ENCODE data around the gene BBS12.

BBS12 gene

DNA sequence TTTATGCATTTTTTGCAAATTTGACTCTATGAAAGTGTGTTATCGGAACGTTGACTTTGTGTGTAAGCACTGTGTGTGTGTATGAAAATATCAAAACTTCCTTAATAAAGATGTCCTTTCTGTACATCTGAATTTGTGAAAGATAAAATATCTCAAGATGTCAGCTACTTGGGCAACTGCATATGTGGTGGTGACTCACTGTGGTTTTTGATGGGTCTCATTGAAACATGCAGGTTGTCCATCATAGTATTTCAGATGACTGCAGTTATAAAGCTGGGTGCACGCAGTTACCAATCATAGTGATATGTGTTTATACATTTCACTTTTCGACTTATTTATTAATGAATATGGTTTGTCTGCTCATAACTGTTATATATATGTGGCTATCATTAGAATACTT lies 19.7 kb upstream of the BBS12 start:
- WGBS (ENCODE audit: extremely low coverage, insufficient coverage, insufficient read length): no CpG with 5 or more reads among the region's 4 CpGs
- no peak for DNase-seq
- no peaks in the 10 kb centered on the region for H3K79me1 ChIP-seq (ENCODE audit: low read length)
- H3K4me1 ChIP-seq (ENCODE audit: control insufficient read depth in 1 of 2, insufficient read depth in 2 of 2, low read length in 2 of 2): peaks cover 0 to 2% of the 10 kb centered on the region in 2 experiments
- H3K4me3 ChIP-seq (ENCODE audit: low read depth, low read length): no peak overlapping the region
- no peak overlapping the region for H4K91ac ChIP-seq (ENCODE audit: low read depth, low read length)
- no peak overlapping the region for H3K23ac ChIP-seq (ENCODE audit: low read length)
- H4K8ac ChIP-seq (ENCODE audit: low read depth, low read length): no peak overlapping the region
- H3K27ac ChIP-seq (ENCODE audit: low read depth, low read length): no peak overlapping the region
- no peak overlapping the region for H4K12ac ChIP-seq (ENCODE audit: low read depth, low read length)
- no peak overlapping the region for H3K4me2 ChIP-seq (ENCODE audit: low read length)
- H2AK5ac ChIP-seq (ENCODE audit: low read length): no peak overlapping the region
- no peak overlapping the region for H3K9ac ChIP-seq (ENCODE audit: low read length)
- no peak overlapping the region for H3K4ac ChIP-seq (ENCODE audit: low read depth, low read length)
- no peak overlapping the region for H2BK5ac ChIP-seq (ENCODE audit: low read depth, low read length, poor library complexity)
- no peak overlapping the region for H2BK120ac ChIP-seq (ENCODE audit: insufficient read depth, low read length, poor library complexity)
- no peak overlapping the region for H3K14ac ChIP-seq (ENCODE audit: low read length)
- H3K9me3 ChIP-seq (ENCODE audit: insufficient read depth, low read depth, low read length): no peaks in the 10 kb centered on the region
- no peaks in the 10 kb centered on the region for H3K79me2 ChIP-seq (ENCODE audit: control insufficient read depth, insufficient read depth, low read length, poor library complexity)
- H3K27me3 ChIP-seq (ENCODE audit: insufficient read depth, low read length): no peaks in the 10 kb centered on the region
- no peak overlapping the region for H2BK12ac ChIP-seq (ENCODE audit: low read length)
- no peak overlapping the region for H3K18ac ChIP-seq (ENCODE audit: low read length)
- no peaks in the 10 kb centered on the region for H3K36me3 ChIP-seq (ENCODE audit: control insufficient read depth in 1 of 2, insufficient read depth in 2 of 2, low read length in 2 of 2)
- H2AFZ ChIP-seq (ENCODE audit: insufficient read depth, low read length, poor library complexity): no peak overlapping the region

DNA sequence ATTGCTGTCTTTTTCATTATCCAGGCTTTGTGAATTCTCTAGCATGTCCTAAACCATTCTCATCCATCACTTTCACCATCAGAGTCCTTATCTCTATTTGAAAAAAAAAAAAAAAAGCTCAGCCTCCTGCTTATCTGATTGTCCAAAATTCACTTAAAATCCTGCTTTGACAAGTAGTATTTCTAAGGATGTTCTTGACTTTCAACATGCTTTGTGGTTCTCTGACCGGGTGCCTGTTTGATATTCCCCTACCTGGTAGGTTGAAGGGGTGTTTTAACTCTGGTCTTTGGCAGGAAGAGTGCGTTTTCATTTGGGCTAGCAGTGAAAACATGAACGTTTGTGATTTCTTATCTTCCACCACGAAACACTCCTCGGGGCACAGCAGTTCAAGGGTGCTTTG lies 17.3 kb upstream of the BBS12 start:
- H3K79me2 ChIP-seq (ENCODE audit: control insufficient read depth, insufficient read depth, low read length, poor library complexity): no peaks in the 10 kb centered on the region
- no peak overlapping the region for H3K4me2 ChIP-seq (ENCODE audit: low read length)
- H3K27me3 ChIP-seq (ENCODE audit: insufficient read depth, low read length): no peaks in the 10 kb centered on the region
- H3K23ac ChIP-seq (ENCODE audit: low read length): no peak overlapping the region
- no peak overlapping the region for H2BK12ac ChIP-seq (ENCODE audit: low read length)
- H3K9ac ChIP-seq (ENCODE audit: low read length): no peak overlapping the region
- H3K36me3 ChIP-seq (ENCODE audit: control insufficient read depth in 1 of 2, insufficient read depth in 2 of 2, low read length in 2 of 2): no peaks in the 10 kb centered on the region
- H3K9me3 ChIP-seq (ENCODE audit: insufficient read depth, low read depth, low read length): no peaks in the 10 kb centered on the region
- H3K4me3 ChIP-seq (ENCODE audit: low read depth, low read length): no peak overlapping the region
- no peak overlapping the region for H2AK5ac ChIP-seq (ENCODE audit: low read length)
- no peak overlapping the region for H2AFZ ChIP-seq (ENCODE audit: insufficient read depth, low read length, poor library complexity)
- H3K14ac ChIP-seq (ENCODE audit: low read length): no peak overlapping the region
- peaks cover 0 to 2% of the 10 kb centered on the region in 2 experiments for H3K4me1 ChIP-seq (ENCODE audit: control insufficient read depth in 1 of 2, insufficient read depth in 2 of 2, low read length in 2 of 2)
- H3K4ac ChIP-seq (ENCODE audit: low read depth, low read length): no peak overlapping the region
- H3K27ac ChIP-seq (ENCODE audit: low read depth, low read length): no peak overlapping the region
- H4K12ac ChIP-seq (ENCODE audit: low read depth, low read length): no peak overlapping the region
- H3K79me1 ChIP-seq (ENCODE audit: low read length): no peaks in the 10 kb centered on the region
- H4K8ac ChIP-seq (ENCODE audit: low read depth, low read length): no peak overlapping the region
- DNase-seq: no peak
- no peak overlapping the region for H4K91ac ChIP-seq (ENCODE audit: low read depth, low read length)
- H2BK5ac ChIP-seq (ENCODE audit: low read depth, low read length, poor library complexity): no peak overlapping the region
- no peak overlapping the region for H2BK120ac ChIP-seq (ENCODE audit: insufficient read depth, low read length, poor library complexity)
- WGBS (ENCODE audit: extremely low coverage, insufficient coverage, insufficient read length): no CpG with 5 or more reads among the region's 5 CpGs
- no peak overlapping the region for H3K18ac ChIP-seq (ENCODE audit: low read length)

DNA sequence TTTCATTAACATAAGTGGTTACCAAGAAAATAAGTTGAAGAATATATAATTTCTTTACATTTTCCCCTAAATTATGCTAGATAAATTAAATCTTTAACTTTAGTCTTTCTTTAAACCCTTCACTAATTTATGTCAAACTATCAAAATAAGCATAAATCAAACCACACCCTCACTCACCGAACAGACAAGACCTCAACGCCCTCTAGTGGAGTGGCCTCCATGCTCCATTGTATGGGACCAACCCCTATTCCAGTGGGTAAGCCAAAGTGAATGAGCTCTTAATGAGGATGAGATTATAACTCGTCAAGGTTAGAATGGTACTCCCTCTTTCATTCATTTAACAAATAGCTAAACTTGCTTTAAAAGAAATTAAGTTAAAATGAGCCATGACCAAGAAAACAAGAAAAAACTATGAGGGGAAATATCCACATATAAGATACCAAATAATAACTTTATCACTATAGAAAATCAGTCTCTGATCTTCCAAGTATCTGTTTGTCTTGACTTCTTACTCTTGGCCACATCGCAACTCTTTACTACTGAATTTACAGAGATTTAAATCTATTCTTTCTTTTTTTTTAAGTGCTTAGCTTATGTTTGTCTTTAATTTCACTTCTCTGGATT lies 15.6 kb upstream of the BBS12 start:
- Histone ChIP-seq H4K8ac (ENCODE audit: low read depth, low read length) (no peak overlapping the region), H3K36me3 (ENCODE audit: control insufficient read depth in 1 of 2, insufficient read depth in 2 of 2, low read length in 2 of 2) (no peaks in the 10 kb centered on the region), H3K4me3 (ENCODE audit: low read depth, low read length) (no peak overlapping the region), H3K4me1 (ENCODE audit: control insufficient read depth in 1 of 2, insufficient read depth in 2 of 2, low read length in 2 of 2) (no peaks in the 10 kb centered on the region), H2BK12ac (ENCODE audit: low read length) (no peak overlapping the region), H2BK120ac (ENCODE audit: insufficient read depth, low read length, poor library complexity) (no peak overlapping the region), H4K12ac (ENCODE audit: low read depth, low read length) (no peak overlapping the region), H3K23ac (ENCODE audit: low read length) (no peak overlapping the region), H4K91ac (ENCODE audit: low read depth, low read length) (no peak overlapping the region), H3K9me3 (ENCODE audit: insufficient read depth, low read depth, low read length) (no peaks in the 10 kb centered on the region), H2AFZ (ENCODE audit: insufficient read depth, low read length, poor library complexity) (no peak overlapping the region), H3K79me1 (ENCODE audit: low read length) (no peaks in the 10 kb centered on the region), H3K27ac (ENCODE audit: low read depth, low read length) (no peak overlapping the region), H3K9ac (ENCODE audit: low read length) (no peak overlapping the region), H2BK5ac (ENCODE audit: low read depth, low read length, poor library complexity) (no peak overlapping the region), H2AK5ac (ENCODE audit: low read length) (no peak overlapping the region), H3K4ac (ENCODE audit: low read depth, low read length) (no peak overlapping the region), H3K27me3 (ENCODE audit: insufficient read depth, low read length) (no peaks in the 10 kb centered on the region), H3K4me2 (ENCODE audit: low read length) (no peak overlapping the region), H3K79me2 (ENCODE audit: control insufficient read depth, insufficient read depth, low read length, poor library complexity) (no peaks in the 10 kb centered on the region), H3K14ac (ENCODE audit: low read length) (no peak overlapping the region), H3K18ac (ENCODE audit: low read length) (no peak overlapping the region)
- WGBS (ENCODE audit: extremely low coverage, insufficient coverage, insufficient read length): no CpG with 5 or more reads among the region's 4 CpGs
- peak; percentile 40 to 79 for DNase-seq

DNA sequence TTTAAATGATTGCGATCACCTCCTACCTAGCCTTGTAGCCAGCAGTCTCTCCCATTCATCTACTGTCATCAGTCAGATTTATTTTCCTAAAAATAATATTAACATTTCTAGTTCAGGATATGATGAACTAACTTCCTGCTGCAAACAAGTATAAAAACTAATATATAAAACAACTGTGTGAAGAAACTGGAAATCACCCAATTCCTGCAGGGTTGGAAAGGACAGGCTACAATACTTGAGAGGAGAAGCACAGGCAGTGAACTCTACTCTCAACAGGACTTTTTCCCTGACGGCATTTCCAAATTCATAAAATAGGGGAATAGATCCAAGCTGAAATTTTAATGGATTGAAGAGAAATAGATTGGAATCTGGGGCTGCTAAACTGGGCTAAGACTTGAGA lies 14.2 kb upstream of the BBS12 start:
- no peak overlapping the region for H3K23ac ChIP-seq (ENCODE audit: low read length)
- no peak overlapping the region for H2BK5ac ChIP-seq (ENCODE audit: low read depth, low read length, poor library complexity)
- H3K18ac ChIP-seq (ENCODE audit: low read length): no peak overlapping the region
- WGBS (ENCODE audit: extremely low coverage, insufficient coverage, insufficient read length): no CpG with 5 or more reads among the region's 2 CpGs
- H4K12ac ChIP-seq (ENCODE audit: low read depth, low read length): no peak overlapping the region
- no peak overlapping the region for H2BK12ac ChIP-seq (ENCODE audit: low read length)
- H4K91ac ChIP-seq (ENCODE audit: low read depth, low read length): no peak overlapping the region
- no peak overlapping the region for H3K9ac ChIP-seq (ENCODE audit: low read length)
- H3K4me3 ChIP-seq (ENCODE audit: low read depth, low read length): no peak overlapping the region
- no peak overlapping the region for H3K27ac ChIP-seq (ENCODE audit: low read depth, low read length)
- H3K4me1 ChIP-seq (ENCODE audit: control insufficient read depth in 1 of 2, insufficient read depth in 2 of 2, low read length in 2 of 2): no peaks in the 10 kb centered on the region
- H4K8ac ChIP-seq (ENCODE audit: low read depth, low read length): no peak overlapping the region
- no peak overlapping the region for H3K4me2 ChIP-seq (ENCODE audit: low read length)
- no peaks in the 10 kb centered on the region for H3K9me3 ChIP-seq (ENCODE audit: insufficient read depth, low read depth, low read length)
- H3K14ac ChIP-seq (ENCODE audit: low read length): no peak overlapping the region
- no peak overlapping the region for H2AK5ac ChIP-seq (ENCODE audit: low read length)
- H2BK120ac ChIP-seq (ENCODE audit: insufficient read depth, low read length, poor library complexity): no peak overlapping the region
- no peak overlapping the region for H2AFZ ChIP-seq (ENCODE audit: insufficient read depth, low read length, poor library complexity)
- no peaks in the 10 kb centered on the region for H3K79me2 ChIP-seq (ENCODE audit: control insufficient read depth, insufficient read depth, low read length, poor library complexity)
- no peak for DNase-seq
- H3K4ac ChIP-seq (ENCODE audit: low read depth, low read length): no peak overlapping the region
- no peaks in the 10 kb centered on the region for H3K36me3 ChIP-seq (ENCODE audit: control insufficient read depth in 1 of 2, insufficient read depth in 2 of 2, low read length in 2 of 2)
- no peaks in the 10 kb centered on the region for H3K27me3 ChIP-seq (ENCODE audit: insufficient read depth, low read length)
- no peaks in the 10 kb centered on the region for H3K79me1 ChIP-seq (ENCODE audit: low read length)

All from trophoblast cell (in vitro differentiated cells and primary cell).